Stomach (tissue), 4 donors: ENCODE results near the gene PRKACB.

Experiments
- POLR2AphosphoS5 ChIP-seq, 3 donors: sonication (generic); formaldehyde crosslinking; IDR thresholded peaks; one replicate each; pipeline ENCODE4 v1.6.1; 2016; ENCODE audit warnings: antibody characterized with exemption in 3 of 3
- TF ChIP-seq, protein P1 (sequence below), 7 experiments: fragments of 450-650 bp in 4 of 7; fragments of 200-600 bp in 3 of 7; sonication (generic) in 3 of 7; IDR thresholded peaks; one replicate each; pipeline ENCODE4 v1.5.1; 2016 to 2019; ENCODE audit warnings: antibody characterized with exemption in 7 of 7, control low read depth in 2 of 7, mild to moderate bottlenecking in 1 of 7

DNA sequence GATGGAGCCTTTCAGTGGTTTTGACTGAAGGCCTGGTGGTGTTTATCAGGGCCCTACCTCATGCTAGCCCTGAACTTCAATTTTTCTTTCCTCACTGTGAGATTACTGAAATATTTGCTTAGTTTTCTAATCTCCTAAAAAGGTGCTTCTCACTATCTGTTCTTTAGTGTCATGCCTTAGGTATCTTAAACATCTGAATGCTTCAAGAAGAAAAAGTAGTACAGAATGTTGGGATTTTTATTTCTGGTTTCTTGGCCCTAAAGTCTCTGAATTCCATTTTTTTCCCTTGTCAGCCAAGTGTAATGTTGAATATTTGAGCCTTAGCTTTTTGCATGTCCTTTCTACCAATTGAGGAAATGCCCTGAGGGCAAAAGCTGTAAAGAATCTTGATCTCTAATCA lies 47.9 kb upstream of the PRKACB start:
- no peak for TF ChIP-seq POLR2AphosphoS5 (IDR thresholded peaks at IDR 0.05)
- TF ChIP-seq, protein P1, sequence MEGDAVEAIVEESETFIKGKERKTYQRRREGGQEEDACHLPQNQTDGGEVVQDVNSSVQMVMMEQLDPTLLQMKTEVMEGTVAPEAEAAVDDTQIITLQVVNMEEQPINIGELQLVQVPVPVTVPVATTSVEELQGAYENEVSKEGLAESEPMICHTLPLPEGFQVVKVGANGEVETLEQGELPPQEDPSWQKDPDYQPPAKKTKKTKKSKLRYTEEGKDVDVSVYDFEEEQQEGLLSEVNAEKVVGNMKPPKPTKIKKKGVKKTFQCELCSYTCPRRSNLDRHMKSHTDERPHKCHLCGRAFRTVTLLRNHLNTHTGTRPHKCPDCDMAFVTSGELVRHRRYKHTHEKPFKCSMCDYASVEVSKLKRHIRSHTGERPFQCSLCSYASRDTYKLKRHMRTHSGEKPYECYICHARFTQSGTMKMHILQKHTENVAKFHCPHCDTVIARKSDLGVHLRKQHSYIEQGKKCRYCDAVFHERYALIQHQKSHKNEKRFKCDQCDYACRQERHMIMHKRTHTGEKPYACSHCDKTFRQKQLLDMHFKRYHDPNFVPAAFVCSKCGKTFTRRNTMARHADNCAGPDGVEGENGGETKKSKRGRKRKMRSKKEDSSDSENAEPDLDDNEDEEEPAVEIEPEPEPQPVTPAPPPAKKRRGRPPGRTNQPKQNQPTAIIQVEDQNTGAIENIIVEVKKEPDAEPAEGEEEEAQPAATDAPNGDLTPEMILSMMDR (IDR thresholded peaks at IDR 0.05), result no peak
